HG03103 (cell line): ENCODE data around the gene SERTAD2.

Experiments used
- ATAC-seq: cut with Tn5 transposase; IDR thresholded peaks from one replicate; pipeline ENCODE4 v1.9.1; 2021; ENCODE audit warnings: low read depth; ENCODE audit not compliant: unreplicated experiment

The SERTAD2 gene

DNA sequence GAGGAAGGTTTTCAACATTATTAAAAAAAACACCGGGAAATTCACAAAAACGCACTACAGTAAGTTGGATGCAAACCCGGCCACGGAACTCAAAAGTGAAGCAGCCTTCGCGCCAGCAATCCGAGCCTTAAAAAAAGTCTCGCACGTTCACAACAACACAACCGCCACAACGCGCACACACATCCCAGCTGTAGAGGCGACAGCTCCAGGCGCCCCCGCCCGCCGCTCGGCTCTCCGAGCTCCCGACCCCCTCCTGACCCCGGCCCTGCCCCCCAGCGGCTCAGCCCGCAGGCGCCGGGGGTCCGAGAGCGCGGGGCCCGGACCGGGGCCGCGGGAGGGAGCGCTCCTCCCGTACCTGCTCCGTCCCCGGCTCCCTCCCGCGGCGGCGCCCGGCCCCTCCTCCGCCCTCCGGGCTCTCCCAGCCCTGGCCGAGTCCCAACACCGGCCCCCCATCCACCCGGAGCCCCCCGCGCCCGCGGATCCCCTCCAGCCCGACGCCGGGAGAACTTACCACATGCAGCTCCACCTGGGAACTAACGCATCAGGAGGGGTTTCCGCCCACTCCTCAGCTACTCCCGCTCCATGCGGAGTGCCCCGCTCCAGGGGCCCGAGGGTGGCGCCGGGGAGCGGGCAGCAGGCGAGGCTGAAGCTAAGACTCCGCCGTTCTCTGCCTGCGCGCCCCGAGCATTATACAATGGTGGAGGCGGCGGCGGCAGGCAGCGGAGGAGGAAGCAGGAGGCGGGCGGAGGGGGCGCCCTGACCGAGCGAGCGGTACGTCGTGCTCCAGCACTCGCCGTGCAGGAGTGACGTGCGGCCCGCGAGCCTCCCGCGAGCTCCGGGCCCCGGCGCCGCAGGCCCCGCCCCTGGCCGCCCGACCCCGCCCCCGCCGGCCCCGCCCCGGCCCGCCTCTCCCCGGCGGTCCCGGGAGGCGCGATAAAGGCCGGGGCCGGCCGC lies at the start of gene SERTAD2:
SERTAD2 (minus strand) TSS at position 805 of the 954 bp plus-strand sequence. CDS start 17,042 bp downstream, outside the sequence.
- ATAC-seq: peak; percentile 75

DNA sequence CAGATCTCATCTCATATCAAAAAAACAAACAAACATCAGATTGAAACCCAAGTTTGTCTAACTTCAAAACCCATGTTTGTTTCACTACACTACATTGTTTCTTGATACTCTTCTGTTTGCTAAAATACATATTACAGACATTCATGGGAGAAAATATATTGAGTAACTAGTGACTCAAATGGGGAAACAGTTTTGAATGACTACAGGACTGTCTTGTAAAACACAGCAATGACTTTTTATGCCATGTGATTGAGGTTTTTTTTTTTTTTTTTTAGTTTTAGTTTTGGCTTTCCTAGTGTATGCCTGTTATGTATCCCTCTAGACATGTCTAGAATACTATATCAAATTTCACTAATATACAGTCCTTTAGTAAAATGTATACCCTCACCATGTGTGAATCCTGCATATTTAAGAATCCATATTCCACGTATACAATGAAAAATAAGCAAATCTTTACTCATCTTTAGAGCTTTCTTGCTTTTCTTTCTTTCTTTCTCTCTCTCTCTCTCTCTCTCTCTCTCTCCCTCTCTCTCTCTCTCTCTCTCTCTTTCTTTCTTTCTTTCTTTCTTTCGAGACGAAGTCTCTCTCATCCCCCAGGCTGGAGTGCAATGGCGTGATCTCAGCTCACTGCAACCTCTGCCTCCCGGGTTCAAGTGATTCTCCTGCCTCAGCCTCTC lies 46.6 kb upstream of the SERTAD2 start:
- no peak for ATAC-seq

DNA sequence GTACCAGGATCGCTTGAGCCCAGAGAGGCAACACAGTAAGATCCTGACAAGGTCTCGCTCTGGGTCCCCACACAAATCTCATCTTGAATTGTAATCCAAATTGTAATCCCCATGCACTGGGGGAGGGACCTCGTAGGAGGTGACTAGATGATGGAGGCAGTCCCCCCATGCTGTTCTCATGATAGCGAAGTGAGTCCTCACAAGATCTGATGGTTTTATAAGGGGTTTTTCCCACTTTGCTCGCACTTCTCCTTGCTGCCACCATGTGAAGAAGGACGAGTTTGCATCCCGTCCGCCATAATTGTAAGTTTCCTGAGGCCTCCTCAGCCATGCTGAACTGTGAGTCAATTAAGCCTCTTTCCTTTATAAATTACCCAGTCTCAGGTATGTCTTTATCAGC lies 46.0 kb upstream of the SERTAD2 start:
- ATAC-seq: no peak

DNA sequence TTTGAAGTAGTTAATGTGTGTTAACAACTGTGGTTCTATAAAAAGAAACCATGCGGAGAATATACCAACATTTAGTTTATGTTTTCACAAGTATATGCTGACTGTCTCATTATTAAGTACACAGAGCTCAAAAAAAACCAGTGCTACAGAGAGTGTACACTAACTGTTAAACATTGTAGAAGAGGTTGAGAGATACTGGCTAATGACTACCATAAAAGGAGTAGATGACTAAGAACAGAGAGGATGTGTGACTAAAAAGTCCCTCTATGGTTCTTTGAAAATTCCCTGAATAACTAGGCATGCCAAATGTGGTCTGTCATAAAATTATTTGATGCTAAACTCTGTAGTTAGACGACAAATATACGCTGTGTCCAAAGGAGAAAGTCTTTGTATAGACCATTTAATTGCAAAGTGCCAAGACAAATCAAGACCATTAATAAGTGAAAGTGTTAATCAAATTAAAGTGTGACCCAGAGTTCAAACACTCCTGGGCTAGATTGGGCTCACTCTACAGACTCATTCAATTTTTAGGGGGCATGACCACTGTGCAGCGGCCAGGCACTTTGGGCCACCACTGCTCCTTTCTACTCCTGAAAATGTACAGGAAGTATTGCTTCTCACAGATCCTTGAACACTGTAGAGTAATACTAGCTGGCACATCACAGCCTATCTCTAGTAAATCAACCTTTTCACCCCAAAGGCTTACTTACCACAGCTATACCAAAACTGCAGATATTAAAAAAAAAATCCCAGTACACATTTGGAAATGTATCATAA lies 45.1 kb upstream of the SERTAD2 start:
- peak; percentile 87 for ATAC-seq

DNA sequence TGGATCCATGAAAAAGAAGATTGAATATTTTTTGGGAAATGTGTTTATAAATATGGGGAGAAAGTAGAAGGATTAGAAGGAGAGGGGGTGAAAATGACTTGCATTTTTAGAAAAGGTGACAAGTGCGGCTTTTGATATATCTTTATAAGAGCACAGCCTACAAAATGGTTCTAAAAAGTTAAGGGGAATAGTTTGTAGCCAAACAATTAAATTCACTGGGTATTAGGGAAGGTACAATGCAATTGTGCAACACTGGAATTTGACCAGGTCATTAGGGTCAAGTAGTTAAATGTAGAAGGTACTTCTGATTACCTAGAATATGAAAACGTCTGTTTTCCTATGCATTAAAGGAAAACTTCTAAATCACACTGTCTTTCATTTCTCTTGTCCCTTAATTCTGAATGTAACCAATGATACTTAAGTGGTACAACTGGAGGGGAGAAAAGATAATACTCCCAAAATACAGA lies 44.5 kb upstream of the SERTAD2 start:
- ATAC-seq: no peak

DNA sequence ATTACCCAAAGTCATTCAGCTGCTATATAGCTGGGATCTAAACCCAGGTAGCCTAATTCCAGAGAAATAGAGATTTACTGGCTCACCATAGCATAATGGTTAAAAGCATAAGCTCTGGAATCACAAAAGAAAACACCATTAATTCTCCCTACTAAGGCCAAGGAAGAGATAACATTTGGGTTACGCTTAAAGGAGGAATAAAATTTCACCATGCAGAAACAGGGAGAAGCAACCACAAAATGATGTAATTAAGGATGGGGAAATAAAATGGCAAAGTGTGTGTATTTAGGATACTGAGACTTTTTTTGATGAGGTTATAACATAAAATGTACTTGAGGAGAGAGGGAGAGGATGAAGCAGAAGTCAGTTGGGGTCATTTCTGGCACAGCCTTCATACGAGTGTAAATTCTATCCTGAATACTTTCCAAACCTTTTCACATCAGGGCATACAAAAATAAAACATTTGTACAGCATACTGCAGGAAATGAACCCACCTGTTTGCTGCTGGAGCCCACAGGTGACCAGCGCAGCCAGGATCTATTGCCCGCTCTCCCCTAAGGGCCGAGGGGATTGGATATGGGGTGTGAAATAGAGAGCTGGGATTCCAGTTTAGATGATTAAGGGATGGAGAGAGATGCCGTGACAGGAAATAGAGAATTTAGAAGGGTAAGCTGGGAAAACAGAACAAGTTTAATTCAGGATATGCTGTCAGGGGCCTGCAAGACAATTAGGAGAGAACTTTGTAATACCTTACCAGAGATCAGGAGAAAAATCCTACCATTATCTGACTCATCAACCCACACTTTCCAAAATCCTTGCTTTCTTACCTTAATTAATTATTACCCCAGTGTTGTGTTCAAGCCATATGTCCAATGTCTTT lies 43.8 kb upstream of the SERTAD2 start:
- no peak for ATAC-seq

DNA sequence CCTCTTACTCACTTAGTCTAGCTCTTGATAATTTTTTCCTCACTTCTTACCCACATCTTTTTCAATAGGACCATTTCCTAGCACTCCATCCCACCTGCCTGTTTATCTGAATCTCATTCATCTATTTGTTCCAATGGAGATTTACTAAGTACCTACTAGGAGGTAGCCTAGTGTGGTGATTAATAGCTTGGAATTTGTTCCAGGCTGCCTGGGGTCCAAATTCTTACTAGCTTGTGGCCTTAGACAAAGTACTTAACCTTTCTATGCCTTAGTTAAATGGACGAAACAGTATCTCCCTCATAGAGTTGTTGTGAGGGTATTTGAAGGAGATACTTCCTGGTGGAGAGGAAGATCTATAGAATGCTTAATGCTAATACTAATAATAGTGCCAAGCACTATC lies 42.9 kb upstream of the SERTAD2 start:
- ATAC-seq: no peak

DNA sequence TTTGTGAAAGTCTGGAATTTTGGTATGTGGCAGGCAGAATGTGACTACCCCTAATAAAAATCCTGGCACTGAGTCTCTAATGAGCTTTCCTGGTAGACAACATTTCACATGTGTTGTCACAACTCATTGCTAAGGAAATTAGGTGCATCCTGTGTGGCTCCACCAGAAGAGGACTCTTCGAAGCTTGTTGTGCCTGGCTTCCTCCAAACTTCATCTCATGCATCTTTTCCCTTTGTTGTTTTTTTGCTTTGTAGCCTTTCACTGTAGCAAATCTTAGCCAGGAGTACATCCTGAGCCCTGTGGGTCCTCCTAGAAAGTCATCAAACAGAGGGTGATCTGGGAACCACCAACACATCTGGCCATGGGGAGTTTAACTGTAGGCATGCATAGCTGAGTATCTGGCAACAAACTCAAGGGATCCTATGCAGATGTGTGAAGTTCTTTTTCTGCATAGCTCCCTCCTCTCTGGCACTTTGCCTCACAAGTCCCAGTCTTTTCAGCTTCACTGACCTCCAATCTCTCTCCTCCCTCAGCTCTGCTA lies 42.1 kb upstream of the SERTAD2 start:
- ATAC-seq: no peak

DNA sequence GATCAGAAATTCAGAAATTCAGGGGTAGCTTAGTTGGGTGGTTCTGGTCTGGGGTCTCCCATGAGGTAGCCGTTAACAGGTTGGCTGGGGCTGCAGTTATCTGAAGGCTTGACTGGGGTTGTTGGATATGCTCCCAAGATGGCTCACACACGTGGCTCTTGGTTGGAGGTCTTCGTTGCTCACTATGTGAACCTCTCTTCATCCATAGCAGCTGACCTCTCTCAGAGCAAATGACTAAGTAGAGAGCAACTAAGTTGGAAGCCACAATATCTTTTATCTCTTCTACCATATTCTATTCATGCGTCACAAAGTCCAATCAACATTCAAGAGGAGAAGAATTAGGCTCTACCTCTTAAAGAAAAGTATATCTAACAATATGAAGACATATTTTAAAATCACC lies 38.7 kb upstream of the SERTAD2 start:
- no peak for ATAC-seq

GRCh38 chr2:64688909-64689308 lies 35.2 kb upstream of the SERTAD2 start:
- no peak for ATAC-seq

GRCh38 chr2:64686283-64686956 lies 32.7 kb upstream of the SERTAD2 start:
- ATAC-seq: no peak

DNA sequence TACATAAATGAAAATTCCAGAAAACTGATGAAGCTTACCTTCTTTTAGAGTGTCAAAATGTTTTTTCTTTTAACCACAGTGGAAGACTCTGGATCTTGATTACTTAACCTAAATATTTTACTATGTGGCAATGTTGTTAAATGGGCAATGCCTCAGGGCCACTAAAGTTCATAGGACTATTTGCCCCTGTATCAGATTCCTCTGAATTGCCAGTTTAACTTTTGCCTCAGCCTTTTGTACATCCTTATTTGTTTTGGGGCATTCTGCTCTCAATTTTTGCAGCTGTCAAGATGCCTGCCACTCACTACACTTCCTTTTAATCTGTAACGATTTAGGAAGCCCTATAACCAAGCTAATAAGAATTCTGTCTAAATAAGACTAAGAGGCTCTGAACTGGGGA lies 31.7 kb upstream of the SERTAD2 start:
- ATAC-seq: no peak

GRCh38 chr2:64683771-64684510 lies 30.2 kb upstream of the SERTAD2 start:
- no peak for ATAC-seq

DNA sequence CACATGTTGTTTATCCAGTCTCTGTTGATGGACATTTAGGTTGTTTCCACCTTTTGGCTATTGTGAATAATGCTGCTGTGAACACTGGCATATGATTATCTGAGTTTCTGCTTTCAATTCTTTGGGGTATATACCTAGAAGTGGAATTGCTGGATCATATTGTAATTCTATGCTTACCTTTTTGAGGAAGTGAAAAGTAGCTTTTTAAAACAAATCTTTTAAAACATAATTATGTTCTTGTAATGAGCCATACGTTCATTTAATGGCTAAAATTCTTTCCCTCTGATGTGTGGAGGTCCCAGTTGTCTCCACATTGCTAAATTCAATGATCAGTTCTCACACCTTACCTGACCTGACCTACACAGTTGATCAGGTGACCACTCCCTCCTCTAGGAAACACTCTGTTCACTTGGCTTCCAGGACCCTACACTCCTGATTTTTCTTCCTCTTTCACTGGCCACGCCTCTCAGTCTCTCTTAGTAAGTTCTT lies 27.8 kb upstream of the SERTAD2 start:
- ATAC-seq: no peak

DNA sequence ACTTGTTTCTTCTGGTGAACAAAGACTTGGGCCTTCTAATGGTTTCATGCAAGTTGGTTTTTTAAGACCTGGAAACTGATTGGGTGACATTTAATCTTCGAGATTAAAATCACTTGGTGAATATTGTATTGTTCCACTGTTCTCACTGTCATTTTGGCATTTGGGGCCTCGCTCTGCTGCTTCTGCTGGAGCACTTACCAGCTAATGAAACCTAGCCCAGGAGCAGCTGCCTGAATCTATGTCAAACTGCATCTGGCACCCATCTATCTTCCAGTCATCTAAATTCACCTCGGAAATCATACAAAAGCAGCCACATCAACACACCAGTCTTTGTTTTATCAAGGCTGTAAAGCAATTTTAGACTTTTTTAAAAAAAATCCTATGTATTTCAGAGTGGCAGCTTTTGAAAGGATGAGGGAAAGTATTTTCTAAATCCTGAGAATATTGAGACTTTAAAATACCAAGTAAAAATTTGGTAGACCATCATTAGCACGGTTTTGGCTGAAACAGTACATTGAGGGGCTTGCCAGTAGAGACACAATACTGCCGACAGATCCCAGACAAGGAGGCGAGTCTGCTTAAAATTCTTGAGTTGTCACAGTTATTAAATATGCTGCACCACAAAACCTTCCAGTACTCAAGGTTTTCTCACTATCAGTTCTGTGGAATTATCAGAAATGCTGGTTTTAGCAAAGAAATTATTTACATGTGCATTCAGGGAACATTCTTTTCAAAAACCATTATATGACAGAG lies 26.1 kb upstream of the SERTAD2 start:
- no peak for ATAC-seq

DNA sequence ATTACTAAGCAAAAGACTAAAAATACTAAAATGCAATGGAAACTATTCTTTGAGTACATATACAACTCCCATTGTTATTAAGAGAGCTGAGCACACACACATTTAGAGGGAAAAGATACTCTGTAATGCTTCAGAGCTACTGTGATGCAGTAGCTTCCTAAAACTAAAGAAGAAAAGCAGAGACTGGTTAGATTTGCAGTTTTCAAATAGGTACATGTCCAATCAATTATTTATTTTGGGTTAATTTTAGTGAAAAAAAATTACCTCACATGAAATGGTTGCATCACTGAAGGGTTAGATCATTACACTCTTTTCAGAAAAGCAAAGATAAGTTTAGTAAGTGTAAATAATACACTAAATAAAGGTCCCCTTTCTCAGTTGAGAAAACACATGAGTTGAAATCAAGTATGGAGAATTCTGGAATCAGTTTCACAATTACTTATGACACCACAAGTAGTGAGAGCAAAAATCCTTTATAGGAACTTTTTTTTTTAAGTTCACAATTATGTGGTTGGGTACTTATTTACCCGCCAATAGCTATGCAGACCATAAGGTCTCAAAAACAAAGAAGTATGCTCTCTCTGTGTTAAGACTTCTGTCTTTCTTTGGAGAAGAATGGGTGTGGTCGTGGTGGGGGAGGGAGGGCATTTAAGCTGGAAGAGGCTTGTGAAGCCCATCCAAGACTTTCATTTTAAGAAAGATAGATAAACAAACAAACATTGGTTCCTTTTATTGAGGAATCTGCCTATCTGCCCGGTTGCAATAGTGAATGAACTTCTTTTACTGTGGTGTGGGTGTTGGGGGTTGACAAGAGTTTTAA lies 25.3 kb upstream of the SERTAD2 start:
- ATAC-seq: no peak

DNA sequence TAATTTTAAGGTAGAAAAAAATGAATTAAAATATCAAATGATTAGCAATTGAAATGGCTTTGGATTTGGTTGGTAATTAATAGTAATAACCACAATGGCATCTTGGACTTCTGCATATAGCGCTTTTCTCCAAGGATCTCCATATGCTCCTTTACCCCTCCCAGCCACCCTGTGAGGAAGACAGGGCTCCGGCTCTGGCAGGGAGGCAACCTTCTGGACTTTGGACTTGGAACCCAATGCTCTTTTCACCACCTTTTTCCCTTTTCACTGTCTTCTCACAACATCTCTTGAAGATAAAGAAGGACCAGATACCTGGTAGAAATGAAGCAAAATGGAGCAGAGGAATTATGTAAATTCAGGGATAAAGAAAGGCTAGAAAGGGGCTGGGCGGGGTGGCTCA lies 23.8 kb upstream of the SERTAD2 start:
- ATAC-seq: no peak
